RWPE1 (cell line): ENCODE measurements around the gene HHAT.

Source experiments
- CTCF ChIA-PET: fragments of 350-600 bp; sonication (Branson Sonifier 250); formaldehyde crosslinking; extraction: SDS; loops from one replicate; lab custom pipeline; 2021; lab: Yijun Ruan, JAX
- POLR2A ChIA-PET: fragments of 400-600 bp; formaldehyde crosslinking; extraction: SDS; loops from one replicate; lab custom pipeline; 2020; ENCODE audit warnings: antibody characterized with exemption; ENCODE audit not compliant: low non-redundant PET; lab: Yijun Ruan, JAX
- DNase-seq: peaks from one replicate; pipeline ENCODE4 v3.0.0; 2012; ENCODE audit warnings: low spot score
- H3K27ac ChIP-seq: fragments of 450-650 bp; 2 replicates; pipeline ENCODE4 v1.5.1; 2017
- TF ChIP-seq, protein P1 (sequence below): fragments of 450-650 bp; conservative IDR thresholded peaks from 2 replicates; pipeline ENCODE4 v1.5.1; 2017; ENCODE audit warnings: low read depth, mild to moderate bottlenecking

Gene HHAT

DNA sequence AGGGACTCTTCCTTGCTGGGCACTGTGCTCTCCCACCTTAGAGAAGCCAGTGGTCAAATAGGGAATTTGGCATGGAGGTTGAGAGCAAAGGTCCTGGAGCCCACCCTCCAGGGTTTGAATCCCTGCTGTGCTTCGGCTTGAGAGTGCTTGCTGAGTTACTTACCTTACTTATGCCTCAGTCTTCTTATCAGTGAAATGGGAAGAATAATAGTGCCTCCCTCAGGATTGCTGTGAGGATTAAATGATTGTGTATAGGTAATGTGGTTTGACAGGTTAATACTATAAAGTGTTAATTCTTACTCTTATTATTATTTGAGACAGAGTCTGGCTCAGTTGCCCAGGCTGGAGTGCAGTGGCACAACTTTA is 79.2 kb downstream of the HHAT start:
- no peak for DNase-seq
- TF ChIP-seq, protein P1, sequence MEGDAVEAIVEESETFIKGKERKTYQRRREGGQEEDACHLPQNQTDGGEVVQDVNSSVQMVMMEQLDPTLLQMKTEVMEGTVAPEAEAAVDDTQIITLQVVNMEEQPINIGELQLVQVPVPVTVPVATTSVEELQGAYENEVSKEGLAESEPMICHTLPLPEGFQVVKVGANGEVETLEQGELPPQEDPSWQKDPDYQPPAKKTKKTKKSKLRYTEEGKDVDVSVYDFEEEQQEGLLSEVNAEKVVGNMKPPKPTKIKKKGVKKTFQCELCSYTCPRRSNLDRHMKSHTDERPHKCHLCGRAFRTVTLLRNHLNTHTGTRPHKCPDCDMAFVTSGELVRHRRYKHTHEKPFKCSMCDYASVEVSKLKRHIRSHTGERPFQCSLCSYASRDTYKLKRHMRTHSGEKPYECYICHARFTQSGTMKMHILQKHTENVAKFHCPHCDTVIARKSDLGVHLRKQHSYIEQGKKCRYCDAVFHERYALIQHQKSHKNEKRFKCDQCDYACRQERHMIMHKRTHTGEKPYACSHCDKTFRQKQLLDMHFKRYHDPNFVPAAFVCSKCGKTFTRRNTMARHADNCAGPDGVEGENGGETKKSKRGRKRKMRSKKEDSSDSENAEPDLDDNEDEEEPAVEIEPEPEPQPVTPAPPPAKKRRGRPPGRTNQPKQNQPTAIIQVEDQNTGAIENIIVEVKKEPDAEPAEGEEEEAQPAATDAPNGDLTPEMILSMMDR = no peak
- H3K27ac ChIP-seq = no peak overlapping the region
- ChIA-PET CTCF (interaction anchor here (0.7 to 1.1 kb wide), 2 partner anchors 33 to 296 kb away, joined by 3 to 4 read pairs; no protein-coding TSS in a partner anchor), POLR2A (no interaction called here)

DNA sequence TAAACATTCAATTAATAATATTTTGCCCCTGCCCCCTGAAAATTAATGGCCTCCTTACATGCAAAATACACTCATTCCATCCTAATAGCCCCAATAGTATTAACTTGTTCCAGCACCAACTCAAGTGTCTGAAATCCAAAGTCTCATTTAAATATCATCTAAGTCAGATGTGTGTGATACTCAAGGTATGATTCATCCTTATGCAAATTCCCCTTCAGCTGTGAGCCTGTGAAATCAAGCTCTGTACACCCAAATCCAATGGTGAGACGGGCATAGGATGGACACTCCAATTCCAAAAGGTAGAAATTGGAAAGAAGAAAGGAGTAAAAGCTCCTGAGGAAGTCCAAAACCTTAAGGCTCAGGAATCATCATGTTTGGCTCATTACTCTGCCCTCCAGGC is 83.5 kb downstream of the HHAT start:
- ChIA-PET POLR2A (no interaction called here), CTCF (interaction anchor here (0.6 kb wide), 1 partner anchor 358 kb away, joined by 3 read pairs; no protein-coding TSS in a partner anchor)
- TF ChIP-seq, protein P1 = no peak
- H3K27ac ChIP-seq = no peak overlapping the region
- no peak for DNase-seq

DNA sequence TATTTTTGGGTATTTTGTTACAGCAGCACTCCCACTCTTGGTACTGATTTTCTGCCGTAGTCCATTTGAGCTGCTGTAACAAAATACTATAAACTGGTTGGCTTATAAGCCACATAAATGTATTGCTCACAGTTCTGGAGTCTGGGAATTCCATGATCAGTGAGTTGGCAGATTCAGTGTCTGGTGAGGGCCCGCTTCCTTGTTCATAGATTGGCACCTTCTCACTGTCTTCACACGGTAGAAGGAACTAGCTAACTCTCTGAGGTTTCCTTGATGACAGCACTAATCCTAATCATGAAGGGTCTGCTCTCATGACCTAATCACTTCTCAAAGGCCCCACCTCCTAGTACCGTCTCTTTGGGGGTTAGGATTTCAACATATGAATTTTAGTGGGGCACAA is 85.2 kb downstream of the HHAT start:
- TF ChIP-seq, protein P1 = no peak
- H3K27ac ChIP-seq = no peak overlapping the region
- ChIA-PET CTCF (interaction anchor here (0.6 kb wide), 1 partner anchor 1241 kb away, joined by 3 read pairs; no protein-coding TSS in a partner anchor), POLR2A (no interaction called here)
- no peak for DNase-seq

DNA sequence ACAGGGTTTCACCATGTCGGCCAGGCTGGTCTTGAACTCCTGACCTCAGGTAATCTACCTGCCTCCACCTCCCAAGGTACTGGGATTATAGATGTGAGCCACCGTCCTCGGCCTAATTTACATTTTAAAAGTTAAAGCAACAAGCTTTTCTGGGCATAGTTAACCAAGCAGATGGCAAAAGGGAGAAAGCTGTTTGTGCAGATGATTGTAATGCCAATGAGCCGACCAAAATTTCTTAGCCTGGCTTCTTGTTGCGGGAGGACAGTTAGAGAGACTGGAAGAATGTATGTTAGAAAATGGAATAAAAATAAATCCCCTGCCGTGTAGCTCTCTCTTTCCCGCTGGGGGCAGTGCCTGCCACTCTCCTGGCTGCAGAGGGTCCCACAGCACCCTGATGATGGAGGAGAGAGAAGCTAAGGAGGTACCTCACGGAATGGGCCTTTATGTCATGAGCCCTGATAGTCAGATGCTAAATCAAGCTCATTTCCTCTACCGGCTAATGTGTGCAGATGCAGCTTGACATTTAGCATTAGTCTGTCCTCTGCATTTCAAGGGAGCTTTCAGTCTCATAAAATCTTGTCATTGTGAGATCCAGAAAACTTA is 87.2 kb downstream of the HHAT start:
- TF ChIP-seq, protein P1 = no peak
- H3K27ac ChIP-seq = no peak overlapping the region
- CTCF ChIA-PET = interaction anchor here (0.7 to 1.0 kb wide), 2 partner anchors 9 to 1239 kb away, joined by 3 to 5 read pairs; no protein-coding TSS in a partner anchor
- POLR2A ChIA-PET = no interaction called here
- no peak for DNase-seq

DNA sequence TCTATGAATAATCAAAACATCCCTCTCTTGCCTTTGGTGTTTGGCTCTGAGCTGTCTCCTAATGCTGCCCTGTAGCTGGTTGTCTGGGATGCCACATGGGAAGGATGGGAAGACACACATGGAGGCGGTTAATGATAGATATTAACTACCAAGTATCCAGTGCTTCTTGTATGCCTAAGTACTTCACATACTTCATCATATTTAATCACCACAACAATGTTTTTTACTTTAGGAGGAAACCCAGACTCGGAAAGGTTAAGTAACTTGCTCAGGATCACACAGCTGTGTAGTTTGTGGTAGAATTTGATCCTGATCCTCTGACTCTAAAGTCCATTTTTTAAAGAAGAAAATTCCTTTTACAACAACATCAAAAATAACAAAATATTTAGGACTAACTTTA is 88.0 kb downstream of the HHAT start:
- TF ChIP-seq, protein P1 = no peak
- POLR2A ChIA-PET = no interaction called here
- no peak overlapping the region for H3K27ac ChIP-seq
- CTCF ChIA-PET = interaction anchor here (0.7 to 1.0 kb wide), 2 partner anchors 10 to 1239 kb away, joined by 3 to 5 read pairs; no protein-coding TSS in a partner anchor
- DNase-seq = no peak

DNA sequence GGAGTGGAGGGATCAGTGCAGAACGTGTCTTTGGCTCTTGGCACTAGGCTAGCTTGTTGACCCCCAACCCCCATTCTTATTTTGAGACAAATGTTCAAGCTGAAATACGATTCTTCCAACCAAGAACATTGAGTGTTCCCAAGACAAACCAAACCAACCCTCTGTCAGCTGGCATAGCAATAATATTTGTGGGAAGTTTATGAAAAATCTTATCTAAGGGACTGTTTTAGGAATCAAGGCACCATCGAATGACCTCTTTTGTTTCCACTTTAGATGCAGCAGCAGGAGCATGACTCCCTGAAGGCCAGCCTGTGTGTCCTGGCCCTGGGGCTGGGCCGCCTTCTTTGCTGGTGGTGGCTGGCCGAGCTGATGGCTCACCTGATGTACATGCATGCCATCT is 89.2 kb downstream of the HHAT start:
- CTCF ChIA-PET = no interaction called here
- no peak for DNase-seq
- TF ChIP-seq, protein P1 = no peak
- POLR2A ChIA-PET = no interaction called here
- H3K27ac ChIP-seq = no peak overlapping the region
